ENCODE data around the gene EIF2S2.

Gene EIF2S2

GRCh38 chr20:34049897-34050695 is 61.9 kb downstream of the EIF2S2 start:
- H3K27ac ChIP-seq (ENCODE audit: low read depth, low read length), result no peak overlapping the region
- peaks cover 8 to 54% (median 34%) of the 10 kb centered on the region in 5 donors for H3K4me1 ChIP-seq (ENCODE audit: control insufficient read depth in 5 of 5, insufficient read depth in 5 of 5, low read length in 5 of 5)
- H3K9me3 ChIP-seq (ENCODE audit: control insufficient read depth in 5 of 5, low read length in 5 of 5), result no peaks in the 10 kb centered on the region
- no peak overlapping the region for H3K4me3 ChIP-seq (ENCODE audit: low read depth in 1 of 5, low read length in 5 of 5)
- H3K9ac ChIP-seq (ENCODE audit: low read length in 5 of 5), result no peak overlapping the region
- peaks cover 0 to 3% (median 0%) of the 10 kb centered on the region in 5 donors for H3K36me3 ChIP-seq (ENCODE audit: control insufficient read depth in 5 of 5, insufficient read depth in 5 of 5, low read length in 5 of 5)
- no peaks in the 10 kb centered on the region for H3K27me3 ChIP-seq (ENCODE audit: control insufficient read depth in 5 of 5, insufficient read depth in 4 of 5, low read length in 5 of 5)

- Histone ChIP-seq H3K36me3 (ENCODE audit: control insufficient read depth in 5 of 5, insufficient read depth in 5 of 5, low read length in 5 of 5) (peaks cover 0 to 3% (median 0%) of the 10 kb centered on the region in 5 donors), H3K4me1 (ENCODE audit: control insufficient read depth in 5 of 5, insufficient read depth in 5 of 5, low read length in 5 of 5) (peaks cover 8 to 54% (median 41%) of the 10 kb centered on the region in 5 donors), H3K27ac (ENCODE audit: low read depth, low read length) (no peak overlapping the region), H3K9me3 (ENCODE audit: control insufficient read depth in 5 of 5, low read length in 5 of 5) (no peaks in the 10 kb centered on the region), H3K27me3 (ENCODE audit: control insufficient read depth in 5 of 5, insufficient read depth in 4 of 5, low read length in 5 of 5) (no peaks in the 10 kb centered on the region), H3K9ac (ENCODE audit: low read length in 5 of 5) (no peak overlapping the region), H3K4me3 (ENCODE audit: low read depth in 1 of 5, low read length in 5 of 5) (no peak overlapping the region)
Measured at GRCh38 chr20:34049389-34049788, 62.7 kb downstream of the EIF2S2 start.

DNA sequence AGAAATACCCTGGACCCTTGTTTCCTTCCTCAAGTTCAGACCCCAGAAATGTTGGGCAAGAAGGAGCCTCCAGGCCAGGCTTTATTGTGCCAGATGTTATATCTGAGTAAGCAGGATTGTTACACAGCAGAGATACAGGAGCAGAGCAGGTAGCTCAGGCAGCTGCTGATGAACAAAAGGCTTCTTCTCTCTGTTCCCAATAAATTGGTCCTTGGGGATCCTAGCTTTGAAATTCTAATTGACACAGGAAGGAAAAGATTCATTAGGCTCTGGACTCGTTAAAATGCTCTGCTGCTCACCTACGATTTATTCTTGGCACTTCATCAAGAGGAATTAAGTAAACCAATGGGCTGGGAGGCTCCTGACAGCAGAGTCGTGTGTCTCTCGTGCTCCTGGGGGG is 64.1 kb downstream of the EIF2S2 start:
- Histone ChIP-seq H3K27me3 (ENCODE audit: control insufficient read depth in 5 of 5, insufficient read depth in 4 of 5, low read length in 5 of 5) (no peaks in the 10 kb centered on the region), H3K4me1 (ENCODE audit: control insufficient read depth in 5 of 5, insufficient read depth in 5 of 5, low read length in 5 of 5) (peaks cover 8 to 56% (median 43%) of the 10 kb centered on the region in 5 donors), H3K4me3 (ENCODE audit: low read depth in 1 of 5, low read length in 5 of 5) (no peak overlapping the region), H3K9me3 (ENCODE audit: control insufficient read depth in 5 of 5, low read length in 5 of 5) (no peaks in the 10 kb centered on the region), H3K36me3 (ENCODE audit: control insufficient read depth in 5 of 5, insufficient read depth in 5 of 5, low read length in 5 of 5) (peaks cover 0 to 3% (median 0%) of the 10 kb centered on the region in 5 donors), H3K9ac (ENCODE audit: low read length in 5 of 5) (no peak overlapping the region), H3K27ac (ENCODE audit: low read depth, low read length) (no peak overlapping the region)

DNA sequence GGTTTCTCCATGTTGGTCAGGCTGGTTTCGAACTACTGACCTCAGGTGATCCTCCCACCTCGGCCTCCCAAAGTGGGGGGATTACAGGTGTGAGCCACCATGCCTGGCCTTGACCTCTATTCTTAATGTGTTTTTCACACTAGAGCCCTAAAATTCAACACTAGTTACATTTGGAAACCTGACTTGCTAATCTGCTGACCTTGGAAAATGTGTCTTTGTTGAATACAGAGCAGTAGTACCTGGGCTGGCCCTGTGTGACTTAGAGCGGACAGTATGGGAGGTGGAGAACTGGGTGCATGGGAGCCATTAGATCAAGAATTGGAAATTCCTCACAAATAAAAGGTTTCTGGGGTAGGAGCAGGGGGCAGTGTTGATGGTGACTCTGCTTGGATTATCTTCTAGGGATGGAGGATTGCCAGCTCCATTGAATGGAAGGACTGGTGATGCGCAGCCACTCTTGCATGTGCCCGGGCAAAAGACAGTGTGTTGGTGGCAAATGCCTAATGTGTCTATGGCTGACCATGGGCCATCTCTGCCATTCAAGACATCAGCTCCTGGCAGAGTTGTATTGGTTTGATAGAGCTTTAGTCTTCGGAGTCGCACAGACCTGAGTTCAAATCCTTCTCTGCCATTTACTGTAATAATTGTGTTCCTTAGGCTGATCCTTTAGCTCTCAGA is 64.9 kb downstream of the EIF2S2 start:
- H3K4me1 ChIP-seq (ENCODE audit: control insufficient read depth in 5 of 5, insufficient read depth in 5 of 5, low read length in 5 of 5), result peaks cover 6 to 55% (median 40%) of the 10 kb centered on the region in 5 donors
- no peak overlapping the region for H3K4me3 ChIP-seq (ENCODE audit: low read depth in 1 of 5, low read length in 5 of 5)
- no peak overlapping the region for H3K27ac ChIP-seq (ENCODE audit: low read depth, low read length)
- H3K9ac ChIP-seq (ENCODE audit: low read length in 5 of 5), result no peak overlapping the region
- H3K36me3 ChIP-seq (ENCODE audit: control insufficient read depth in 5 of 5, insufficient read depth in 5 of 5, low read length in 5 of 5), result peaks cover 0 to 3% (median 0%) of the 10 kb centered on the region in 5 donors
- H3K27me3 ChIP-seq (ENCODE audit: control insufficient read depth in 5 of 5, insufficient read depth in 4 of 5, low read length in 5 of 5), result no peaks in the 10 kb centered on the region
- no peaks in the 10 kb centered on the region for H3K9me3 ChIP-seq (ENCODE audit: control insufficient read depth in 5 of 5, low read length in 5 of 5)

DNA sequence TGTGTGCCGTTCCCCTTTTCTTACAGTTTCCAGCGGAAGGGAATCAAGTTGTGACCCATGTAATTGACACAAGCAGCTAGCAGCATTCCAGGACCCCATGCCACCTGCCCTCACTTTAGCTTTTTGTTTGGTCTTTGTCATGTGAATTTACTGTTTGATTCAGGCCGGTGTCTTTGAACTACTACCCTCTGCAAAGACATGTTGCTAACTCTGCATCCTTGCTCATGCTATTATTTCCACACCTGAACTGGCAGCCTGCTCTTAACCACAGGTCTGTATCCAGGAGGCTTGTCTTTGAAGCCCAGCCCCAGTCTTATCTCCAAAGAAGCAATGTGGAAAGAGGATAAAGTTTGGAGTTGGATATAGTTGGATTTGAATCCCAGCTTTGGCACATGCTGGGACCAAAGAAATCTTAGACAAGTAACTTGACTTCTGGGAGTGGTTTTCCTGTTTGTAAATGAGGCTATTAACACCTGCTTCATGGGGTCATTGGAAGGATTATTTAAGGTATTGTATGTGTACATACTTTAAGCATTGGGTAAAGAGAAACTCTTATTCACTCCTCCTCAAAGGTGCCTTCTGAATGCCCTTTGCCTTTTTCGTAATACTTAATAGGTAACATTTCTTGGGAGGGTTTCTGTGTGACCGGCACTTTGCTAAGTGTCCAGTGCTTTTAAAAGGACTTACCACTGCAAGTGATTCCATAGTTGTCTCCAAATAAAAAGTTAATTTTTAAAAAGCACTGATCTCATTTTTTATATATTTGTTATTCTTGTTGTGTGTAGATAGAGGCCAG is 65.9 kb downstream of the EIF2S2 start:
- Histone ChIP-seq H3K27me3 (ENCODE audit: control insufficient read depth in 5 of 5, insufficient read depth in 4 of 5, low read length in 5 of 5) (no peaks in the 10 kb centered on the region), H3K9ac (ENCODE audit: low read length in 5 of 5) (no peak overlapping the region), H3K36me3 (ENCODE audit: control insufficient read depth in 5 of 5, insufficient read depth in 5 of 5, low read length in 5 of 5) (peaks cover 0 to 3% (median 0%) of the 10 kb centered on the region in 5 donors), H3K27ac (ENCODE audit: low read depth, low read length) (no peak overlapping the region), H3K9me3 (ENCODE audit: control insufficient read depth in 5 of 5, low read length in 5 of 5) (no peaks in the 10 kb centered on the region), H3K4me3 (ENCODE audit: low read depth in 1 of 5, low read length in 5 of 5) (no peak overlapping the region), H3K4me1 (ENCODE audit: control insufficient read depth in 5 of 5, insufficient read depth in 5 of 5, low read length in 5 of 5) (peaks cover 2 to 47% (median 34%) of the 10 kb centered on the region in 5 donors)

GRCh38 chr20:34045294-34045693 is 66.7 kb downstream of the EIF2S2 start:
- Histone ChIP-seq H3K4me1 (ENCODE audit: control insufficient read depth in 5 of 5, insufficient read depth in 5 of 5, low read length in 5 of 5) (peaks cover 0 to 40% (median 30%) of the 10 kb centered on the region in 5 donors), H3K9ac (ENCODE audit: low read length in 5 of 5) (no peak overlapping the region)

DNA sequence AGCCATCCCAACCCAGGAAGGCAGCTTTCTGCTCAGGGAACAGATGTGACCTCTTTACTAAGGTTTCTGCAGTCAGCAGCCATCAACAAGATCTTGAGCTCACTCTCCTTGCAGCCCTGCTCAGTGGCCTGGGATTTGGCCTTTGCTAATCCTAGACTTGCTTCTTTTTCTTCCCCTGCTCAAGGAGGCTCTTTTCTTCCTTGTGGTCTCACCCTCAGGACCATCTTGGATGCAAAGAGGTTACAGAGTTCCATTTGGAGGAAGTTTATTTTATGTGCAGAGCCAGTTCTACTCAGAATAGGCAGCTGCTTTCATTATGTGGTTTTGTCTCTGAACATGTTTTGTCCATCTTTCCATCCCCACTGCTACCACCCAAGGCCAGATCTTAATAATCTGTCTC is 69.0 kb downstream of the EIF2S2 start:
- Histone ChIP-seq H3K9me3 (ENCODE audit: control insufficient read depth in 5 of 5, low read length in 5 of 5) (no peaks in the 10 kb centered on the region), H3K27me3 (ENCODE audit: control insufficient read depth in 5 of 5, insufficient read depth in 4 of 5, low read length in 5 of 5) (no peaks in the 10 kb centered on the region), H3K4me1 (ENCODE audit: control insufficient read depth in 5 of 5, insufficient read depth in 5 of 5, low read length in 5 of 5) (peaks cover 0 to 35% (median 26%) of the 10 kb centered on the region in 5 donors), H3K36me3 (ENCODE audit: control insufficient read depth in 5 of 5, insufficient read depth in 5 of 5, low read length in 5 of 5) (peaks cover 0 to 3% (median 0%) of the 10 kb centered on the region in 5 donors), H3K27ac (ENCODE audit: low read depth, low read length) (no peak overlapping the region), H3K9ac (ENCODE audit: low read length in 5 of 5) (peak overlapping the region in 1 of 5 donors; percentile 29), H3K4me3 (ENCODE audit: low read depth in 1 of 5, low read length in 5 of 5) (no peak overlapping the region)

More at GRCh38 chr20:34045294-34045693, 66.7 kb downstream of the EIF2S2 start:
- Histone ChIP-seq H3K27ac (ENCODE audit: low read depth, low read length) (no peak overlapping the region), H3K4me3 (ENCODE audit: low read depth in 1 of 5, low read length in 5 of 5) (no peak overlapping the region), H3K9me3 (ENCODE audit: control insufficient read depth in 5 of 5, low read length in 5 of 5) (no peaks in the 10 kb centered on the region), H3K27me3 (ENCODE audit: control insufficient read depth in 5 of 5, insufficient read depth in 4 of 5, low read length in 5 of 5) (no peaks in the 10 kb centered on the region), H3K36me3 (ENCODE audit: control insufficient read depth in 5 of 5, insufficient read depth in 5 of 5, low read length in 5 of 5) (peaks cover 0 to 3% (median 0%) of the 10 kb centered on the region in 5 donors)

DNA sequence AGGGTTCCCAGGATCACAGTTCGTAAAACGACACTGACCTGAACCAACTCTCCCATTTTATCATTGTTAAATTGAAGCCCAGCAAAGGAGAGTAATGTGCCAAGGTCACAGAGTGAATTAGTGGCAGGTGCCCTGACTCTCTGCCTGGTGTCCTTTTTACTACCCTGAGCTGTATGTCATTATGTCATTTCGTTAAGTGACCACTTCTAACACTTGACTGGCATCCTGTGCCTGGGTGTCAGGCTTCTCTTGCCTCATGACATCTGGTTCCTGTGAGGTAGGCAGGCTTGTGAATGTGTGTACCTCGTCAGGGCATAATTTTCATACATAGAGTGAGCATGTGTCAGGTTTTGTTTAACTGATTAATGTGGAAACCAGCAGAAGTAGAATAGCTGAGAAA is 69.8 kb downstream of the EIF2S2 start:
- Histone ChIP-seq H3K9me3 (ENCODE audit: control insufficient read depth in 5 of 5, low read length in 5 of 5) (no peaks in the 10 kb centered on the region), H3K27ac (ENCODE audit: low read depth, low read length) (no peak overlapping the region), H3K4me1 (ENCODE audit: control insufficient read depth in 5 of 5, insufficient read depth in 5 of 5, low read length in 5 of 5) (peaks cover 0 to 40% (median 26%) of the 10 kb centered on the region in 5 donors), H3K9ac (ENCODE audit: low read length in 5 of 5) (no peak overlapping the region), H3K4me3 (ENCODE audit: low read depth in 1 of 5, low read length in 5 of 5) (no peak overlapping the region), H3K36me3 (ENCODE audit: control insufficient read depth in 5 of 5, insufficient read depth in 5 of 5, low read length in 5 of 5) (peaks cover 0 to 3% (median 0%) of the 10 kb centered on the region in 5 donors), H3K27me3 (ENCODE audit: control insufficient read depth in 5 of 5, insufficient read depth in 4 of 5, low read length in 5 of 5) (no peaks in the 10 kb centered on the region)

DNA sequence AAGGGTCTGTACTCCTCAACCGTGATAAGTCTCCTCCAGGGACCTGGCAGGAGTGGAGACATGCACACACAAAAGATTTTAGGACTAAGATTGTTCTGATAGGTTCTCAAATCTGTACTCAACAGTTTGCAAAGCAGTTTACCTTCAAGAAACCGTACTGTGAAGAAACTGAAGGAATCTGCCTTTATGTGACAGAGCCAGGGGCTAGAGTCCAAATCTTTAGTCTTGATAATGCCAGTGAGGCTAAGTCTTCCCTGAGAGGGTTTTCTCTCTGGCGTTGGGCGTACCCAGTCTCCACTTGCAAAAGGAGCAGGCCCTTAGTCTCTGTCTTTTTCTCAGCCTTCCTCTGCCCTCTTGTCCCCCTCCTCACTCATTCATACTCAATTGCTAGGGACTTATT is 70.8 kb downstream of the EIF2S2 start:
- H3K4me3 ChIP-seq (ENCODE audit: low read depth in 1 of 5, low read length in 5 of 5), result no peak overlapping the region
- no peak overlapping the region for H3K27ac ChIP-seq (ENCODE audit: low read depth, low read length)
- H3K9ac ChIP-seq (ENCODE audit: low read length in 5 of 5), result no peak overlapping the region
- H3K27me3 ChIP-seq (ENCODE audit: control insufficient read depth in 5 of 5, insufficient read depth in 4 of 5, low read length in 5 of 5), result no peaks in the 10 kb centered on the region
- no peaks in the 10 kb centered on the region for H3K9me3 ChIP-seq (ENCODE audit: control insufficient read depth in 5 of 5, low read length in 5 of 5)
- peaks cover 0 to 43% (median 30%) of the 10 kb centered on the region in 5 donors for H3K4me1 ChIP-seq (ENCODE audit: control insufficient read depth in 5 of 5, insufficient read depth in 5 of 5, low read length in 5 of 5)
- peaks cover 0 to 2% (median 0%) of the 10 kb centered on the region in 5 donors for H3K36me3 ChIP-seq (ENCODE audit: control insufficient read depth in 5 of 5, insufficient read depth in 5 of 5, low read length in 5 of 5)

Data from subcutaneous abdominal adipose tissue (tissue), 5 donors.